Measurements from ENCODE around the gene USP40. TPM values are rescaled to one million over a fixed set of nuclear protein-coding genes. Genes with fewer than 3 reads are reported as not detected.

Gene USP40
- total and polyA plus RNA-seq, 2 donors, result 16.0 to 59.6 TPM

DNA sequence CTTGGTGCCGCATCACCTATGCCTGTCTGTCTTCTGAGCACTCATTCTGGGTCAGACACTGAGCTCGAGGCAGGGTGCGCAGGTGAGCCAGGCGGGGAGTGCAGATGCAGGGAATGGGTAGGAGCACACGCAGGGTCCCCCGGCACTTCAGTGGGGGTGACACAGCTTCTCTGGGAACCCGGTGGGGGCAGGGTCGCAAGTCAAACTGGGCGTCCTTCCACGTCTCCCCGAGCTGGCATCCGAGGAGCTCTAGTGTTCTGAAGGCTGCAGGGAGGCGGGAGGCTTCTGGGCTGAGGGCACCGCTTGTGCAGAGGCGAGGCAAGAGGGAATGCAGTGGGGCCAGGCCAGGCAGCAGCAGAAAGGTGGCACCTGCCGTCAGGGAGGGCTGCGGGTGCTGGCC is 126.3 kb downstream of the USP40 start:
- H3K27ac ChIP-seq (ENCODE audit: low read depth), result no peak overlapping the region
- peaks cover 3% of the 10 kb centered on the region for H3K36me3 ChIP-seq (ENCODE audit: insufficient read depth)
- no peak for DNase-seq (ENCODE audit: extremely low spot score)

DNA sequence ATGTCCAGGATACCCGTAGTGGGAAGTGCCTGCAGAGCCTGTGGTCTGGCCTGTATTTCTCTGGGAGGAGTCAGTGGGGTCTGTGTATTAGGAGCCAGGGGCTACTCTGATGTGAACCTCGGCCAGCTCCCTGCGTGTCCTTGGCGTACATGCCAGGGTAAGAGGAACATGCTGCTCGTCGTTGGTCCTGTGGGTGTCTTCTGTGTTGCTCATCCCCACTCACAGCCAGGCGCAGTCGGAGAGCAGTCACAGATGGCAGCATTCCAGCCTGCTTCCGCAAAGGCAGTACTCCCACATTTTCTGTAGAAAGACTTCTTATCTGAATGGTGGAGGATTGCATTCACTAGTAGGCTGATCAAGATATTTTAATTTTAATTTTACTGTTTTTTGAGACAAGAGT is 127.4 kb downstream of the USP40 start:
- H3K4me3 ChIP-seq (ENCODE audit: low read depth, low read length), result no peak overlapping the region
- no peaks in the 10 kb centered on the region for H3K4me1 ChIP-seq (ENCODE audit: insufficient read depth)
- no peak overlapping the region for H3K27ac ChIP-seq (ENCODE audit: low read depth)
- DNase-seq (ENCODE audit: extremely low spot score), result no peak
- H3K36me3 ChIP-seq (ENCODE audit: insufficient read depth), result peaks cover 3% of the 10 kb centered on the region
- WGBS, result 69% methylated on average over 9 of the region's 9 CpGs

More for the DNA sequence above, 126.3 kb downstream of the USP40 start:
- Histone ChIP-seq H3K4me3 (ENCODE audit: low read depth, low read length) (no peak overlapping the region), H3K4me1 (ENCODE audit: insufficient read depth) (no peaks in the 10 kb centered on the region)
- WGBS, result 92% methylated on average over 17 of the region's 17 CpGs

DNA sequence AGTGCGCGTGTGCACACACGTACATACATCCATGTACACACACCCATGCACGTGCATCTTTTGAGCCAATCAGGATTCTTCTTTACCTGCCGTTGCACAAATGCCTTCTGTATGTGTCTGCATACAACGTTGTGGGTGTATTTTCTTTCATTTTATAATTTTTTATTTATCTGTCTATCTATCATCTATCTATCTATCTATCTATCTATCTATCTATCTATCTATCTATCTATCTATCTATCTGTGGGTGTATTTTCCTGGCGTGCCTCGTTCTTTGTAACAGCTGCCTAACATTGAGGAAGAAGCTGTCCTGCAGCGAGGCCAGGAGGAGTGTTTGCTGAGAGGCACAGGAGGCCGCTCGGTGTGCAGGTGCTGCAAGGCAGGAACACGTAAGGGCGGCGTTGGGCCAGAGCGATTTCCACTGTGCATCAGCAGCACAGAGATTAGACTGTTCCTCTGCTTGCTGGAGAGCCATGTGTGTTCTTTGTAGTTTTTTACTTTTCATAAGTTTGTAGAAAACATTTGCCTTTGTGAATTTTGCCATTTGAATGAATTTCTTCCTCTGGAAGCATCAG is 127.9 kb downstream of the USP40 start:
- peaks cover 3% of the 10 kb centered on the region for H3K36me3 ChIP-seq (ENCODE audit: insufficient read depth)
- 92% methylated on average over 15 of the region's 15 CpGs for WGBS
- H3K4me3 ChIP-seq (ENCODE audit: low read depth, low read length), result no peak overlapping the region
- H3K27ac ChIP-seq (ENCODE audit: low read depth), result no peak overlapping the region
- no peak for DNase-seq (ENCODE audit: extremely low spot score)
- no peaks in the 10 kb centered on the region for H3K4me1 ChIP-seq (ENCODE audit: insufficient read depth)

DNA sequence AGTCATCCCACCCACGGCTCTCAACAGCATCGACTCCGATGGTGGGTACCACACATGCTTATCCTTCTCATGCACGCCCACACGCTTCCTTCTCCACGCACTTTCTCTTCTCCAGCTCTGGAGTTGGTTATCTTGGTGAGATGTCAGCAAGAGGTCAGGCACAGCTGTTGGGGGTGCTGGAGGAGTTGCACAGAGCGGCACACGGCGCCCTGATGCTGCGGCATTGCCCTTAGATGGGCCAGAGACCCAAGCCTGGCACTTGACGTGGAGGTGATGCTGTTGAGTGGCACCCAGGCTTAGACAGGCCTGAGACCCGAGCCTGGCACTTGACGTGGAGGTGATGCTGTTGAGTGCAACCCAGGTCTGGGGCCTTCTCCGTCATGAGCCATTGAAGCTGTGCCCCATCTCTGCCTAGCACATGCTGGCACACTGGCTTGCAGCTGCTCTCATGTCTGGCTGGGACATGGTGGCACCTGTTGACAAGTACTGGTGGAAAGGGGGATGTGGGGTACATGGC is 129.1 kb downstream of the USP40 start:
- no peak overlapping the region for H3K27ac ChIP-seq (ENCODE audit: low read depth)
- no peak for DNase-seq (ENCODE audit: extremely low spot score)
- H3K4me3 ChIP-seq (ENCODE audit: low read depth, low read length), result no peak overlapping the region
- H3K4me1 ChIP-seq (ENCODE audit: insufficient read depth), result no peaks in the 10 kb centered on the region
- H3K36me3 ChIP-seq (ENCODE audit: insufficient read depth), result peaks cover 3% of the 10 kb centered on the region
- WGBS, result 94% methylated on average over 14 of the region's 14 CpGs

DNA sequence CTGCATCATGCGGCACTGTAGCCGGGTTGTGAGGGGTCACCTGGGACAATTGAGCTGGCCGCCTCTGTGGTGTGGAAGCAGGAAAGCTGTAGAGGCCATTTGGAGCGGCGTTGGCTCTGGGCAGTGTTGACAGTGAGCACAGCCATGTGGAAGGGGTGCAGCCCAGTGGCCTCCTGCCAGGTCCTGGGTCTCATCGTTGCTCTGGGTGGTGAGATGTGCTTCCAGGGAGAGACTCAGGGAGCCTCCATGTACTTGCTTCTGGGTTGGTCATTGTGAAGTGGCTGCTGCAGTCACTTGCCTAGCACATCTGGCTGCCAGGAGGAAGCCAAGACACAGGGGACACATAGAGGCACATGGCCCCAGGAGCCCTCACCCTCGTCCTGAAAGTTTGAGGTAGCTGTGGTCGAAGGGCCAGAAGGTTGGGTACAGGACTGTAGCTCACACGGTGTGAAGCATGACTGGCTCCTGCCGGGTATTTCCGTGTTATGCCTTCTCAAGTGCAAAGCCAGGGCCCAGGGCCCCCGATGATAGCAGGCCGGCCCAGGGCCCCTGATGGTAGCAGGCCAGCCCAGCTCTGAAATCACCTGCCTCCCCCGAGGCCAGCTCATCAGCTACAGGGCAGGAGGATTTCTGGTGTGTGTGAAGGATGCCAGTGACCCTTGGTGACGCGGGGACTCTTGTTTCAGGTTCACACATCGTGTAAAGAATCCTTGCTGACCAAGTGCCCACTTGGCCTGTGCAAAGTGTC is 129.7 kb downstream of the USP40 start:
- Histone ChIP-seq H3K4me3 (ENCODE audit: low read depth, low read length) (no peak overlapping the region), H3K4me1 (ENCODE audit: insufficient read depth) (no peaks in the 10 kb centered on the region), H3K36me3 (ENCODE audit: insufficient read depth) (peaks cover 3% of the 10 kb centered on the region), H3K27ac (ENCODE audit: low read depth) (no peak overlapping the region)
- no peak for DNase-seq (ENCODE audit: extremely low spot score)
- WGBS, result 87% methylated on average over 17 of the region's 17 CpGs

DNA sequence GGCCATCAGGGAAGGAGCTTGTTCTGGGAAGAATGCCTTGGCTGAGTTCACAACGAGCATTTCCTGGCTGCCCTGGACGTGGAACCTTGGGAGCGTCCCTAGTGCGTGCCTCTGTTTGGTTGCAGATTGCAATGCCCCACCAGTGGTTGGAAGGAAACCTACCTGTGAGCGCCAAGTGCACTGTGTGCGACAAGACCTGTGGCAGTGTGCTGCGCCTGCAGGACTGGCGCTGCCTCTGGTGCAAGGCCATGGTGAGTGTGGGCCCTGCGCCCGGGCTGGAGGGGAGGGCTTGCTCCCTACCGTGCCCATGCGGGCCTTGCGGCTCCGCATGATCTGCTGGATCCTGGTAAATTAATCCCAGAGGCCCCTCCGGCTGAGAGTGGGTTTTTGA is 130.4 kb downstream of the USP40 start:
- H3K4me1 ChIP-seq (ENCODE audit: insufficient read depth), result no peaks in the 10 kb centered on the region
- no peak overlapping the region for H3K4me3 ChIP-seq (ENCODE audit: low read depth, low read length)
- peaks cover 3% of the 10 kb centered on the region for H3K36me3 ChIP-seq (ENCODE audit: insufficient read depth)
- DNase-seq (ENCODE audit: extremely low spot score), result no peak
- no peak overlapping the region for H3K27ac ChIP-seq (ENCODE audit: low read depth)
- WGBS, result 94% methylated on average over 15 of the region's 15 CpGs

DNA sequence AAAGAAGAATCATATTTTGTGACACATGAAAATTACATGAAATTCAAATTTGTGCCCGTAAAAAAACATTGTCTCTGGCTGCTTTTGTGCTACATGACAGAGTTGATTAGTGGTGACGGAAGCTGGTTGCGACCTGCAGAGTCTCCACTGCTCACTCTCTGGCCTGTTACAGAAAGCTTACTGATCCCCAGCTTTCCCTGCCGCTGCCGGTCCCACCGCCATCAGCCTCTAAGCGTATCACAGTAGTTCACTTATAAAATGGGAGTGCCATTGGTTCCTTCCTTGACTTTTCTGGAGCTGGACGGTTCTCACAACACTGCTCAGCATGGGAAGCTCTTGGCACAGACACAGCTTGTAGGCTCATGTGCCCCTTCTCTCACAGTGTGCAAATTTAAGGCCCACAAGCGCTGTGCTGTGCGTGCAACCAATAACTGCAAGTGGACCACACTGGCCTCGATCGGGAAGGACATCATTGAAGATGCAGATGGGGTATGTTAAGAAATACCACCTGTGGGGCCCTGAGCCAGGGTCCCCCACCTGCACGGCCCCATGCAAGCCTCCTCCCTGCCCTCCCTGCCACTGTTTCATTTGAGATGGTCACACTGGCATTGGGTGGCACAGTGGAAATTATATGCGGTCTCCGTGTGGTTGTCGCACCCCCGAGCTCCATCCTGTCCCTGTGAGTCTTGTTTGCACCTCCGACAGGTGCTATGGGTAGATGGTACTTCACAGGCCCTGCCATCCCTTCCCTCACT is 131.0 kb downstream of the USP40 start:
- H3K27ac ChIP-seq (ENCODE audit: low read depth), result no peak overlapping the region
- DNase-seq (ENCODE audit: extremely low spot score), result no peak
- WGBS, result 96% methylated on average over 18 of the region's 18 CpGs
- H3K4me3 ChIP-seq (ENCODE audit: low read depth, low read length), result no peak overlapping the region
- no peaks in the 10 kb centered on the region for H3K4me1 ChIP-seq (ENCODE audit: insufficient read depth)
- peaks cover 3% of the 10 kb centered on the region for H3K36me3 ChIP-seq (ENCODE audit: insufficient read depth)

DNA sequence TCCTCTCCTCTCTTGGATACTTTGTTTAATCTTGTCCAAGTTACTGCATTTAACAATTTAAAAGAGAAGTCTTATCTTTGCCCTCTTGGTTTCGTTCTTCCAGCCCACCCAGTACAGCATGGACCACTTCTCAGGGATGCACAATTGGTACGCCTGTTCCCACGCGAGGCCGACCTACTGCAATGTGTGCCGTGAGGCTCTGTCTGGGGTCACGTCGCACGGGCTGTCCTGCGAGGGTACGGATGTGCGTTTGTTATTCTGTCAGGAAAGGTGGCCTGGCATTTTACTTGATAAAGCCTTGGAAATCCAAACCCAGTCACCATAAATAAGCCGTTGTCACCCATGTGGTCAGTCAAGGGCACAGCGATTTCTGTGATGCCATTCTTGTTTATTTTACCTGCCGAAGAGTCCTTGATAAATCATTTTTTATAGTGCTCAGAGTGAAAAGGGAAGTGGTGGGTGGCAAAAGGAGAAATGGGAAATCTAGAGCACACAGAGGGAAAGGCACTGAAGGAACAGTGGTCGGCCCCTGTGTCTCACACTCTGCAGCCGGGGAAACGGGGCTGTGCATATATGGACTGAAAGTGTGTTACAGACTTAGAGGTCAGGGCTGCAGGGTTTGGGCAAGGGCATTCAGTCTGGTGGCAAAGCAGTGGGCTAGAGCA is 131.8 kb downstream of the USP40 start:
- H3K4me1 ChIP-seq (ENCODE audit: insufficient read depth), result no peaks in the 10 kb centered on the region
- H3K36me3 ChIP-seq (ENCODE audit: insufficient read depth), result peaks cover 3% of the 10 kb centered on the region
- H3K4me3 ChIP-seq (ENCODE audit: low read depth, low read length), result no peak overlapping the region
- no peak for DNase-seq (ENCODE audit: extremely low spot score)
- H3K27ac ChIP-seq (ENCODE audit: low read depth), result no peak overlapping the region
- 85% methylated on average over 18 of the region's 18 CpGs for WGBS

DNA sequence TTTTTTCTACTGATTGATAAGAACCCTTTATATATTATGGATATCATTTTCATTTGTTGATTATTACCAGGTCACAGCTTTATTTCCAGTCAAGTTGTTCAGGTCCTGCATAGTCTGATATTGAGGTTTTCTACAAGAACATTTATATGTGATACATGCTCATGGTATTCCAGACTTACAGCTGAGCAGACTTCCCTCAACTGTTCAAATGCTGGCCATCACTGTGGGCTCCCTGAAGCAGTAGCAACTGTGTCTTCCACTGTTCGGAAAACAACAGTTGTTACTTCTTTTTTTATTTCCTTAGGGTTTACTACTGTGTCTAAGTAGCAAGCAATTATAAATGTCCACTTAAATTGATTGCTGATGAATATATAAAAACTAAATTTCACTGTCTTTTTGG is 132.8 kb downstream of the USP40 start:
- Histone ChIP-seq H3K4me1 (ENCODE audit: insufficient read depth) (no peaks in the 10 kb centered on the region), H3K4me3 (ENCODE audit: low read depth, low read length) (no peak overlapping the region), H3K36me3 (ENCODE audit: insufficient read depth) (peaks cover 3% of the 10 kb centered on the region), H3K27ac (ENCODE audit: low read depth) (no peak overlapping the region)
- no peak for DNase-seq (ENCODE audit: extremely low spot score)
- WGBS, result 85% methylated on average over 1 of the region's 1 CpG

DNA sequence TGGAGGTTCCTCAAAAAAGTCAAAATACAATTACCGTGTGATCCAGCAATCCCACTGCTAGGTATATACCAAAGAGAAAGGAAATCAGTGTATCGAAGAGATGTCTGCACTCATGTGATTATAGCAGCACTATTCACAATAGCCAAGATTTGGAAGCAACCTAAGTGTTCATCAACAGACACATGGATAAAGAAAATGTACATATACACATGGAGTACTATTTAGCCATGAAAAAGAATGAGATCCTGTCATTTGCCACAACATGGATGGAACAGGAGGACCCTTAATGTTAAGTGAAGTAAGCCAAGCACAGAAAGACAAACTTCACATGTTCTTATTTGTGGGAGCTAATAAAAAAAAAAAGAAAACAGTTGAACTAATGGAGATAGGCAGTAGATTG is 133.6 kb downstream of the USP40 start:
- H3K4me1 ChIP-seq (ENCODE audit: insufficient read depth), result no peaks in the 10 kb centered on the region
- WGBS, result 97% methylated on average over 2 of the region's 2 CpGs
- DNase-seq (ENCODE audit: extremely low spot score), result no peak
- H3K4me3 ChIP-seq (ENCODE audit: low read depth, low read length), result no peak overlapping the region
- H3K36me3 ChIP-seq (ENCODE audit: insufficient read depth), result peaks cover 2% of the 10 kb centered on the region
- H3K27ac ChIP-seq (ENCODE audit: low read depth), result no peak overlapping the region

DNA sequence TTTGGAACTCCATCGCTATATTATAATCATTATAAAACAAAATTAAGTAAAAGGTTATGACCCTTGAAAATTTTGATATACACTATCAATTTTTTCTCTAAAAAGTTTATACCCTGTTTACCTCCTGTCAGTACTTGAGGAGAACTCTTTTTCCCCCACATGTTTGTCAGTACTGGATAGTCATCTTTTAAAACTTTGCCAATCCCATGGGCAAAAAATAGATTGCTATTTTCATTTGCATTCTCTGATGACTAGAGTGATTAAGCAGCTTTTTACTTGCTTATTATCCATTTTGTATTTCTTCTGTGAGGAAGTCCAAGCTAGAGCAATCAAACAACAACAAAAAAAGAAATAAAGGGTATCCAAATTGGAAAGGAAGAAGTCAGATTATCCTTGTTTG is 135.9 kb downstream of the USP40 start:
- no peak for DNase-seq (ENCODE audit: extremely low spot score)
- no peak overlapping the region for H3K27ac ChIP-seq (ENCODE audit: low read depth)
- 90% methylated on average over 1 of the region's 1 CpG for WGBS
- no peaks in the 10 kb centered on the region for H3K36me3 ChIP-seq (ENCODE audit: insufficient read depth)
- no peak overlapping the region for H3K4me3 ChIP-seq (ENCODE audit: low read depth, low read length)
- no peaks in the 10 kb centered on the region for H3K4me1 ChIP-seq (ENCODE audit: insufficient read depth)

DNA sequence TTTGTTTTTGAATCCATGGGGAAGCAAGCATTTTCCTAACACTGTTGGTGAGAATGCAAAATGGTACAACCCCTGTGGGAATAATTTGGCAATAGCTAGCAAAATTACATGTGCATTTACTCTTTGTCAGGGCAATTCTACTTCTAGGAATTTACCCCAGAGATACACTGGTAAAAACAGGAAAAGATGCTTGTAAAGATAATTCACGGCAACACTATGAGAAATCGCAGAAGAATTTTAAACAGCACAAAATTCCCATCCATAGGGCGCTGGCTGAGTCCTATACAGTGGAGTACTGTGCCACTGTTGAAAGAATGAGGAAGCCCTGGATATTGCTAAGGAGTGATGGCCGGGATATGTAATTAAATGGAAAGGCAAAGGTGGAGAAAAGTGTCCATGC is 136.5 kb downstream of the USP40 start:
- Histone ChIP-seq H3K36me3 (ENCODE audit: insufficient read depth) (no peaks in the 10 kb centered on the region), H3K4me1 (ENCODE audit: insufficient read depth) (no peaks in the 10 kb centered on the region), H3K4me3 (ENCODE audit: low read depth, low read length) (no peak overlapping the region), H3K27ac (ENCODE audit: low read depth) (no peak overlapping the region)
- DNase-seq (ENCODE audit: extremely low spot score), result peak; percentile 20
- 32% methylated on average over 4 of the region's 4 CpGs for WGBS

DNA sequence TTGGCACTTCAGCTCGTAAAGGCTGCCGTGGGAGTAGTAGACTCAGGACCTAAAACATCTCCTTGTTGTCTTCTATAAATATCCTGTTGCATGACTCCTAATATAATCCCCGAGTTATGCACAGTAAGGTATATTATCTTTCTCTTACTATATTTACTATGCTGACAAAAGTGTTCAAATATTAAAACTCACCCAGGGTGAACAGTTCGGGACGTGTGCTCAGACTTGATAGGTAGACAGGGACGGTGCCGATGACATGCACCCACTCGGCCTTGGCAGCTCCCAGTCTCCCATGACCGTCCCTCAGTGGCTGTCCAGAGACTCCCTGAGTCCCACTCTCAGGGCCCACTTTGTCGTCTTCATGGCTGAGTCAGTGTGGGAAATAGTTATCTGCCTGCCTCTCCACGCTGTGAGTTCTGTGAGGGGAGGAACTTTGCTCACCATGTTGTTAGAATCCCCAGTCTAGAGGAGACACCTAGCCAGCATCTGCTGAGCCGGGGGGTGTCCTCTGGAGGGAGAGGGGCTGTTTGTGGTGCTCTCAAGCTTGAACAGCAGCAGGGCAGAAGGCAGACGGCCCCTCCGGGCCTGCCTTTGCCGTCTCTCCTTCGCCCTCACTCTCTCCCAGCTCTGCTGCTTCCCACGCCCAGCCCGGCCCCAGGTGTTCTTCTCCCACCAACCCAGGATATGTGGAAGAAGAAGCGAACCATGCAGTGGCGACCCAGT is 137.2 kb downstream of the USP40 start:
- WGBS, result 76% methylated on average over 20 of the region's 20 CpGs
- H3K27ac ChIP-seq (ENCODE audit: low read depth), result no peak overlapping the region
- DNase-seq (ENCODE audit: extremely low spot score), result no peak
- no peaks in the 10 kb centered on the region for H3K4me1 ChIP-seq (ENCODE audit: insufficient read depth)
- H3K36me3 ChIP-seq (ENCODE audit: insufficient read depth), result no peaks in the 10 kb centered on the region
- no peak overlapping the region for H3K4me3 ChIP-seq (ENCODE audit: low read depth, low read length)
